ENCODE data around the gene CHD9NB.

CHD9NB gene

GRCh38 chr16:53097190-53097589 is 44.5 kb upstream of the CHD9NB start:
- no peak overlapping the region for H3K4me3 ChIP-seq (replicated peaks; ENCODE audit: low read depth, low read length)
- no peaks in the 10 kb centered on the region for H3K27me3 ChIP-seq (replicated peaks; ENCODE audit: control insufficient read depth, insufficient read depth, low read length)
- no peak for TF ChIP-seq CTCF (IDR thresholded peaks at IDR 0.05; ENCODE audit: insufficient read depth, low read length, poor library complexity, severe bottlenecking)
- no peak for DNase-seq (ENCODE audit: extremely low read depth, insufficient read length)
- H3K36me3 ChIP-seq (ENCODE audit: control insufficient read depth, insufficient read depth, low read length) = peaks cover 1% of the 10 kb centered on the region; the same call in 1 of the 2 replicates

GRCh38 chr16:53094013-53094630 is 41.4 kb upstream of the CHD9NB start:
- H3K36me3 ChIP-seq (ENCODE audit: control insufficient read depth, insufficient read depth, low read length) = no peaks in the 10 kb centered on the region
- peak; percentile 66 for DNase-seq (ENCODE audit: extremely low read depth, insufficient read length)
- TF ChIP-seq CTCF (IDR thresholded peaks at IDR 0.05; ENCODE audit: insufficient read depth, low read length, poor library complexity, severe bottlenecking) = no peak
- no peak overlapping the region for H3K4me3 ChIP-seq (replicated peaks; ENCODE audit: low read depth, low read length)
- H3K27me3 ChIP-seq (replicated peaks; ENCODE audit: control insufficient read depth, insufficient read depth, low read length) = no peaks in the 10 kb centered on the region

- DNase-seq (ENCODE audit: extremely low read depth, insufficient read length) = no peak
- no peak for TF ChIP-seq CTCF (IDR thresholded peaks at IDR 0.05; ENCODE audit: insufficient read depth, low read length, poor library complexity, severe bottlenecking)
- Histone ChIP-seq H3K36me3 (ENCODE audit: control insufficient read depth, insufficient read depth, low read length) (no peaks in the 10 kb centered on the region), H3K27me3 (replicated peaks; ENCODE audit: control insufficient read depth, insufficient read depth, low read length) (no peaks in the 10 kb centered on the region), H3K4me3 (replicated peaks; ENCODE audit: low read depth, low read length) (no peak overlapping the region)
These were observed 40.6 kb upstream of the CHD9NB start for GRCh38 chr16:53093162-53093744.

- no peak overlapping the region for H3K4me3 ChIP-seq (replicated peaks; ENCODE audit: low read depth, low read length)
- H3K36me3 ChIP-seq (ENCODE audit: control insufficient read depth, insufficient read depth, low read length) = no peaks in the 10 kb centered on the region
- DNase-seq (ENCODE audit: extremely low read depth, insufficient read length) = no peak
- H3K27me3 ChIP-seq (replicated peaks; ENCODE audit: control insufficient read depth, insufficient read depth, low read length) = no peaks in the 10 kb centered on the region
- TF ChIP-seq CTCF (IDR thresholded peaks at IDR 0.05; ENCODE audit: insufficient read depth, low read length, poor library complexity, severe bottlenecking) = no peak
These were observed 39.6 kb upstream of the CHD9NB start for GRCh38 chr16:53092284-53092683.

- Histone ChIP-seq H3K4me3 (replicated peaks; ENCODE audit: low read depth, low read length) (peak overlapping the region; percentile 6), H3K27me3 (replicated peaks; ENCODE audit: control insufficient read depth, insufficient read depth, low read length) (no peaks in the 10 kb centered on the region), H3K36me3 (ENCODE audit: control insufficient read depth, insufficient read depth, low read length) (peaks cover 2% of the 10 kb centered on the region; the same call in 1 of the 2 replicates)
- no peak for TF ChIP-seq CTCF (IDR thresholded peaks at IDR 0.05; ENCODE audit: insufficient read depth, low read length, poor library complexity, severe bottlenecking)
- DNase-seq (ENCODE audit: extremely low read depth, insufficient read length) = peak; percentile 63
These were observed 38.9 kb upstream of the CHD9NB start for GRCh38 chr16:53091466-53092211.

Measured in GM06990 (cell line).